ENCODE data around the gene TMEM209.

GRCh38 chr7:130160455-130160854 lies 44.8 kb downstream of the TMEM209 start:
- TF ChIP-seq CTCF (IDR thresholded peaks at IDR 0.05) (no peak), EP300 (IDR thresholded peaks at IDR 0.05) (no peak), POLR2A (IDR thresholded peaks at IDR 0.05) (no peak)
